ENCODE data around the gene LRRC75A.

- TF ChIP-seq CTCF (IDR thresholded peaks at IDR 0.05), result no peak
- no peak for TF ChIP-seq POLR2A (IDR thresholded peaks at IDR 0.05)
These were observed 29.7 kb downstream of the LRRC75A start for GRCh38 chr17:16462070-16462864.

All from thyroid gland (tissue), 4 donors.